Eye (tissue), 1 donor: ENCODE results near the gene CIROP.

ENCODE experiments used
- DNase-seq: peaks from one replicate; pipeline ENCODE4 v3.0.0-alpha.2; 2015

CIROP gene

GRCh38 chr14:23093104-23093503, 11.7 kb downstream of the CIROP start:
- DNase-seq, result no peak

- DNase-seq, result no peak
Observed at GRCh38 chr14:23091294-23092225, 13.2 kb downstream of the CIROP start.

- DNase-seq, result no peak
Observed at GRCh38 chr14:23090254-23090636, 14.5 kb downstream of the CIROP start.

- no peak for DNase-seq
Observed at GRCh38 chr14:23089498-23090253, 15.1 kb downstream of the CIROP start.

GRCh38 chr14:23086565-23086964, 18.2 kb downstream of the CIROP start:
- no peak for DNase-seq

- DNase-seq, result no peak
Observed at GRCh38 chr14:23085458-23085857, 19.3 kb downstream of the CIROP start.

GRCh38 chr14:23080474-23080873, 24.3 kb downstream of the CIROP start:
- DNase-seq, result no peak

- DNase-seq, result no peak
Observed at GRCh38 chr14:23079716-23080115, 25.1 kb downstream of the CIROP start.

- no peak for DNase-seq
Observed at GRCh38 chr14:23078692-23079116, 26.1 kb downstream of the CIROP start.

GRCh38 chr14:23077962-23078361, 26.8 kb downstream of the CIROP start:
- no peak for DNase-seq

GRCh38 chr14:23076785-23077408, 27.9 kb downstream of the CIROP start:
- peak; percentile 66 for DNase-seq

GRCh38 chr14:23074906-23075305, 29.9 kb downstream of the CIROP start:
- DNase-seq, result no peak

- DNase-seq, result no peak
Observed at GRCh38 chr14:23071921-23072539, 32.8 kb downstream of the CIROP start.

GRCh38 chr14:23071244-23071920, 33.4 kb downstream of the CIROP start:
- peak; percentile 94 for DNase-seq

- DNase-seq, result peak; percentile 39
Observed at GRCh38 chr14:23070262-23071129, 34.3 kb downstream of the CIROP start.

- no peak for DNase-seq
Observed at GRCh38 chr14:23069413-23069806, 35.4 kb downstream of the CIROP start.

GRCh38 chr14:23068789-23069412, 35.9 kb downstream of the CIROP start:
- DNase-seq, result peak; percentile 98

GRCh38 chr14:23067847-23068788, 36.7 kb downstream of the CIROP start:
- no peak for DNase-seq

GRCh38 chr14:23066855-23067744, 37.7 kb downstream of the CIROP start:
- no peak for DNase-seq
